ENCODE results near the gene CSRP2.

DNA sequence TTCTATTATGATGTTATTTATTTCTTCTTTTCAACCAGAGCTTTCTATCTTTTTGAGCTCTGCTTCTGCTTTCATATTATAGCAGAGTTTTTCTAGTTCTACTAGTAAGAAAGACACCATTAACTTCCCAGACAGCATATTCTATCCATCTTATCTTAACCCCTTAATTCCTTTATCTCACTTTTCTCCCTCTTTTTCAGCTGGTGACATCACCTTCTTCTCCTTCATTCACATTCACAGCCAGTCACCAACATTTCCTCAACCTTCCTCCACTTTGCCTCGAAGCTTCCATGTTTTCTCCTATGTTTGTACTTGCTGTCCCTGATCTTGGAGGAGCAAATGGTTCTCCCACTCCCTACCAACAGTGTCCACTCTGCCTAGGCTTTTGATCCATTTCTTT, 3.5 kb upstream of the CSRP2 start:
- TF ChIP-seq, protein P1, sequence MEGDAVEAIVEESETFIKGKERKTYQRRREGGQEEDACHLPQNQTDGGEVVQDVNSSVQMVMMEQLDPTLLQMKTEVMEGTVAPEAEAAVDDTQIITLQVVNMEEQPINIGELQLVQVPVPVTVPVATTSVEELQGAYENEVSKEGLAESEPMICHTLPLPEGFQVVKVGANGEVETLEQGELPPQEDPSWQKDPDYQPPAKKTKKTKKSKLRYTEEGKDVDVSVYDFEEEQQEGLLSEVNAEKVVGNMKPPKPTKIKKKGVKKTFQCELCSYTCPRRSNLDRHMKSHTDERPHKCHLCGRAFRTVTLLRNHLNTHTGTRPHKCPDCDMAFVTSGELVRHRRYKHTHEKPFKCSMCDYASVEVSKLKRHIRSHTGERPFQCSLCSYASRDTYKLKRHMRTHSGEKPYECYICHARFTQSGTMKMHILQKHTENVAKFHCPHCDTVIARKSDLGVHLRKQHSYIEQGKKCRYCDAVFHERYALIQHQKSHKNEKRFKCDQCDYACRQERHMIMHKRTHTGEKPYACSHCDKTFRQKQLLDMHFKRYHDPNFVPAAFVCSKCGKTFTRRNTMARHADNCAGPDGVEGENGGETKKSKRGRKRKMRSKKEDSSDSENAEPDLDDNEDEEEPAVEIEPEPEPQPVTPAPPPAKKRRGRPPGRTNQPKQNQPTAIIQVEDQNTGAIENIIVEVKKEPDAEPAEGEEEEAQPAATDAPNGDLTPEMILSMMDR (IDR thresholded peaks at IDR 0.05), result no peak
- TF ChIP-seq POLR2A (IDR thresholded peaks at IDR 0.05), result no peak
